Astrocyte (in vitro differentiated cells and primary cell): ENCODE measurements around the gene VAPA. TPM values are rescaled to one million over a fixed set of nuclear protein-coding genes. Genes with fewer than 3 reads are reported as not detected.
A peak's percentile ranks its signal among the peaks of the same experiment; 100 is the strongest.

ENCODE experiments used
- DNase-seq: peaks from one replicate; pipeline ENCODE4 v3.0.0-alpha.2; 2010; ENCODE audit warnings: low read depth
- FAIRE-seq: peaks from 2 replicates; lab custom pipeline; 2011; peaks lifted over from hg19 to GRCh38; lab: Jason Lieb, UNC
- H2AFZ ChIP-seq: 2 replicates; pipeline ENCODE4 v1.6.0; 2012; ENCODE audit warnings: low read depth, low read length, inconsistent platforms
- H3K27ac ChIP-seq: 2 replicates; pipeline ENCODE4 v1.5.1; 2011; ENCODE audit warnings: low read depth, low read length, inconsistent platforms
- H3K27me3 ChIP-seq: 2 replicates; pipeline ENCODE4 v1.6.0; 2011; ENCODE audit warnings: low read length, inconsistent platforms; ENCODE audit not compliant: insufficient read depth
- H3K36me3 ChIP-seq: 2 replicates; pipeline ENCODE4 v1.5.1; 2011; ENCODE audit warnings: low read length, inconsistent platforms; ENCODE audit not compliant: insufficient read depth
- H3K4me1 ChIP-seq: 2 replicates; pipeline ENCODE4 v1.5.1; 2011; ENCODE audit warnings: low read length, inconsistent platforms; ENCODE audit not compliant: insufficient read depth
- H3K4me2 ChIP-seq: 2 replicates; pipeline ENCODE4 v1.6.0; 2012; ENCODE audit warnings: low read length, inconsistent platforms
- H3K4me3 ChIP-seq: 2 replicates; pipeline ENCODE4 v1.5.1; 2011; ENCODE audit warnings: low read depth, mild to moderate bottlenecking, low read length, inconsistent platforms; ENCODE audit not compliant: insufficient read depth
- H3K79me2 ChIP-seq: 2 replicates; pipeline ENCODE4 v1.6.0; 2012; ENCODE audit warnings: mild to moderate bottlenecking, low read length, inconsistent platforms; ENCODE audit not compliant: insufficient read depth
- H3K9ac ChIP-seq: 2 replicates; pipeline ENCODE4 v1.6.0; 2012; ENCODE audit warnings: mild to moderate bottlenecking, low read length, inconsistent platforms
- H3K9me3 ChIP-seq: 2 replicates; pipeline ENCODE4 v1.5.1; 2012; ENCODE audit warnings: low read depth, mild to moderate bottlenecking, low read length, inconsistent platforms; ENCODE audit not compliant: insufficient read depth
- H4K20me1 ChIP-seq: 2 replicates; pipeline ENCODE4 v1.6.0; 2012; ENCODE audit warnings: low read length, inconsistent platforms; ENCODE audit not compliant: insufficient read depth
- H3K27ac Mint-ChIP-seq: one replicate; pipeline ENCODE4 v1.8.0; 2021; ENCODE audit warnings: mild to moderate bottlenecking, mixed read lengths; ENCODE audit not compliant: unreplicated experiment
- H3K27me3 Mint-ChIP-seq: one replicate; pipeline ENCODE4 v1.8.0; 2021; ENCODE audit warnings: low read depth, mixed read lengths; ENCODE audit not compliant: unreplicated experiment
- H3K36me3 Mint-ChIP-seq: one replicate; pipeline ENCODE4 v1.8.0; 2021; ENCODE audit warnings: low read depth, mixed read lengths; ENCODE audit not compliant: unreplicated experiment
- H3K4me1 Mint-ChIP-seq: one replicate; pipeline ENCODE4 v1.8.0; 2021; ENCODE audit warnings: low read depth, mixed read lengths; ENCODE audit not compliant: unreplicated experiment
- H3K4me3 Mint-ChIP-seq: one replicate; pipeline ENCODE4 v1.8.0; 2021; ENCODE audit warnings: mild to moderate bottlenecking, moderate library complexity, mixed read lengths; ENCODE audit not compliant: unreplicated experiment
- H3K9me3 Mint-ChIP-seq: one replicate; pipeline ENCODE4 v1.8.0; 2021; ENCODE audit warnings: mild to moderate bottlenecking, mixed read lengths; ENCODE audit not compliant: unreplicated experiment
- EZH2 ChIP-seq: IDR thresholded peaks from 2 replicates; pipeline ENCODE4 v1.6.1; 2012; ENCODE audit warnings: mild to moderate bottlenecking, low read length, inconsistent platforms; ENCODE audit not compliant: insufficient read depth
- total RNA-seq: library from RNA; stranded (reverse); gene quantifications from 2 replicates; pipeline ENCODE4 v1.2.1, GENCODE V29; 2021
- TF ChIP-seq, protein P1 (sequence below): IDR thresholded peaks from 2 replicates; pipeline ENCODE4 v1.5.1; 2011; ENCODE audit warnings: low read depth, mild to moderate bottlenecking, inconsistent platforms, low read length, moderate library complexity; ENCODE audit not compliant: insufficient read depth

VAPA gene
- total RNA-seq, 1 donor from 2014 or later = 181 TPM

DNA sequence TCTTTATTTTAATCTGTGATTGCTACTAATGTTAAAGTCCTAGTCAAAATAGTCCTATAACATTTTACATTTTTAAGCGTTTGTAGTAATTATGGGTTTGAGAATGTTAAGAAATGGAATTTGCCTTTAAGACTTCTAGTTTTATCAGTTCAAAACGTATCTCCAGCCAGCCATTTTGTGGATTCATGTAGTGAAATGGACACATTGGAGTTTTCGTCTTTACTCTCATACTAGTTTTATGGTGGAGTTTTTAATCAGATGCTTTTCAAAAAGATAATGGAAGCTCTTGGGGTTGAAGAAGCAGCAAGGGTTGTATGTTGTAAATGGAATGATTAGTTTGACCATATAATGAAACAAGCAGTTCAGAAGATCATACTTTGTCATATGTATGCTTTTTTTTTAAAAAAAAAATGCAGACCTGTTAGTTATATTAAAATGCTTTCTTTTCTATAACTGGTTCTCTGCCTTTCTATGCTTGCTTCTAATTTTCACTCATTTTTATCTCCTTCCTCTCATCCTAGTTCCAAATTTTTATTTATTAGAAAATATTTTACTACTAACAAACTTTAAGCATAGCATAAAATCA is 16.6 kb downstream of the VAPA start:
- H3K27ac Mint-ChIP-seq = no peak overlapping the region
- TF ChIP-seq, protein P1, sequence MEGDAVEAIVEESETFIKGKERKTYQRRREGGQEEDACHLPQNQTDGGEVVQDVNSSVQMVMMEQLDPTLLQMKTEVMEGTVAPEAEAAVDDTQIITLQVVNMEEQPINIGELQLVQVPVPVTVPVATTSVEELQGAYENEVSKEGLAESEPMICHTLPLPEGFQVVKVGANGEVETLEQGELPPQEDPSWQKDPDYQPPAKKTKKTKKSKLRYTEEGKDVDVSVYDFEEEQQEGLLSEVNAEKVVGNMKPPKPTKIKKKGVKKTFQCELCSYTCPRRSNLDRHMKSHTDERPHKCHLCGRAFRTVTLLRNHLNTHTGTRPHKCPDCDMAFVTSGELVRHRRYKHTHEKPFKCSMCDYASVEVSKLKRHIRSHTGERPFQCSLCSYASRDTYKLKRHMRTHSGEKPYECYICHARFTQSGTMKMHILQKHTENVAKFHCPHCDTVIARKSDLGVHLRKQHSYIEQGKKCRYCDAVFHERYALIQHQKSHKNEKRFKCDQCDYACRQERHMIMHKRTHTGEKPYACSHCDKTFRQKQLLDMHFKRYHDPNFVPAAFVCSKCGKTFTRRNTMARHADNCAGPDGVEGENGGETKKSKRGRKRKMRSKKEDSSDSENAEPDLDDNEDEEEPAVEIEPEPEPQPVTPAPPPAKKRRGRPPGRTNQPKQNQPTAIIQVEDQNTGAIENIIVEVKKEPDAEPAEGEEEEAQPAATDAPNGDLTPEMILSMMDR = no peak
- no peak for TF ChIP-seq EZH2
- peaks cover 40% of the 10 kb centered on the region for H3K4me1 Mint-ChIP-seq
- H3K79me2 ChIP-seq = peaks cover 98% of the 10 kb centered on the region
- H3K9me3 Mint-ChIP-seq = no peaks in the 10 kb centered on the region
- H3K36me3 ChIP-seq = peaks cover 8% of the 10 kb centered on the region
- peaks cover 13% of the 10 kb centered on the region for H3K36me3 Mint-ChIP-seq
- H3K27me3 ChIP-seq = no peaks in the 10 kb centered on the region
- H3K4me1 ChIP-seq = peaks cover 5% of the 10 kb centered on the region
- H3K4me3 Mint-ChIP-seq = no peak overlapping the region
- no peak overlapping the region for H3K9ac ChIP-seq
- DNase-seq (no peak), FAIRE-seq (no peak)
- H3K4me3 ChIP-seq = no peak overlapping the region
- no peaks in the 10 kb centered on the region for H3K27me3 Mint-ChIP-seq
- no peak overlapping the region for H2AFZ ChIP-seq
- no peak overlapping the region for H3K4me2 ChIP-seq
- peaks cover 84% of the 10 kb centered on the region for H4K20me1 ChIP-seq
- H3K9me3 ChIP-seq = no peaks in the 10 kb centered on the region
- no peak overlapping the region for H3K27ac ChIP-seq

DNA sequence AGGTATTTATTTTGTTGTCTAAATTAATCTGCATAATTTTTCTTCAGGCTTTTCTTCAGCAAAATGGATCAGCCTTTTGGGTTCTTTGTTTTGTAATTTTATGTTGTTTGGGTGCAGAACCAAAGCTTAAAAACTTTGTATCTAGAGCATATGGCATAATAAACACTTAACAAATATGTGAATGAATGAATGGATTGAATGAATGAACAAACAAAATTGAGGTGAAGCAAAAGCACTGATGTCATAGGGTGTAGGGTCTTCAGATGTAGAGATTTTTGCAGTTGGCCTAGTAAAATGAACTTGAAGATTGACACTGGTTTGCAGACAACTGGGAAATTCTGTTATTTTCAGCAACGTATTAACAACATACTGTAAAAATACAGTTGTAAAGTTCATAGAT is 17.3 kb downstream of the VAPA start:
- Histone ChIP-seq H3K27me3 (no peaks in the 10 kb centered on the region), H3K36me3 (peaks cover 10% of the 10 kb centered on the region), H3K9me3 (no peaks in the 10 kb centered on the region), H3K9ac (no peak overlapping the region), H4K20me1 (peaks cover 78% of the 10 kb centered on the region), H2AFZ (no peak overlapping the region), H3K4me2 (no peak overlapping the region), H3K4me3 (no peak overlapping the region), H3K4me1 (peaks cover 3% of the 10 kb centered on the region), H3K27ac (no peak overlapping the region), H3K79me2 (peaks cover 98% of the 10 kb centered on the region)
- Mint-ChIP-seq H3K27ac (no peak overlapping the region), H3K27me3 (no peaks in the 10 kb centered on the region), H3K9me3 (no peaks in the 10 kb centered on the region), H3K36me3 (peaks cover 13% of the 10 kb centered on the region), H3K4me3 (no peak overlapping the region), H3K4me1 (peaks cover 39% of the 10 kb centered on the region)
- FAIRE-seq (no peak), DNase-seq (no peak)
- no peak for TF ChIP-seq EZH2
- TF ChIP-seq, protein P1 = no peak

DNA sequence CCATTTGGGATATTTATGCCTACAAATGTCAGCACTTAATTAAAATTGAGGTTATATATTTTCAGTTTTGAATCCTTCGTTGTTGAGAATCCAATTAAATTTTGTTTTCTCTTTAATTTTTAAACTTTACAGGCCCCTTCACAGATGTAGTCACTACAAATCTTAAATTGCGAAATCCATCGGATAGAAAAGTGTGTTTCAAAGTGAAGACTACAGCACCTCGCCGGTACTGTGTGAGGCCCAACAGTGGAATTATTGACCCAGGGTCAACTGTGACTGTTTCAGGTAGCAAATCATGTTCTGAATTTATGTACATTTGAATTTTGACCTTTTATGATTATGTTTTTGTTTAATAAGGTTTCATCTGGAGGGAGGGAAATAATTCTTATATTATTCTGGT is 17.9 kb downstream of the VAPA start:
- peak overlapping the region; percentile 75 for H3K27ac Mint-ChIP-seq
- DNase-seq = no peak
- Histone ChIP-seq H3K27me3 (no peaks in the 10 kb centered on the region), H3K27ac (no peak overlapping the region), H3K36me3 (peaks cover 15% of the 10 kb centered on the region), H4K20me1 (peaks cover 77% of the 10 kb centered on the region), H3K4me3 (no peak overlapping the region), H2AFZ (no peak overlapping the region), H3K9me3 (no peaks in the 10 kb centered on the region), H3K4me2 (no peak overlapping the region), H3K4me1 (no peaks in the 10 kb centered on the region), H3K79me2 (peaks cover 98% of the 10 kb centered on the region), H3K9ac (no peak overlapping the region)
- H3K4me3 Mint-ChIP-seq = no peak overlapping the region
- H3K27me3 Mint-ChIP-seq = no peaks in the 10 kb centered on the region
- TF ChIP-seq, protein P1 = no peak
- TF ChIP-seq EZH2 = no peak
- H3K4me1 Mint-ChIP-seq = peaks cover 34% of the 10 kb centered on the region
- FAIRE-seq = no peak
- H3K9me3 Mint-ChIP-seq = no peaks in the 10 kb centered on the region
- H3K36me3 Mint-ChIP-seq = peaks cover 13% of the 10 kb centered on the region
